ENCODE data around the gene GNPTG. TPM values are rescaled to one million over a fixed set of nuclear protein-coding genes. Genes with fewer than 3 reads are reported as not detected.

Gene GNPTG
- total and polyA plus RNA-seq, 2 of the 8 experiments (the other 6 are each of a cell fraction or from before 2014, with no cell fraction given): 26.2 to 51.2 TPM

DNA sequence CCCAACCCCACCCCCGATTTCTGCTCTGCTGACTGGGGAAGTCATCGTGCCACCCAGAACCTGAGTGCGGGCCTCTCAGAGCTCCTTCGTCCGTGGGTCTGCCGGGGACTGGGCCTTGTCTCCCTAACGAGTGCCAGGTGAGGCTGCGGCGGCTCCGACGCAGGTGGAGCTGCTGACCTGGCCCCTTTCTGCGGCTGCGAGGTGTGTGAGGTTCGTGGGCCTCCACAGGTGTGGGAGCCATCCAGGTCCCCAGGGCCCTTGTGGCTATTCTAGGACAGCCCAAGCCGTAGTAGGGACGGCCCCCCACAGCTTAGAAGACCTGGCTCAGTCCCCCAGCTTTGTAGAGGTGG, 39.3 kb upstream of the GNPTG start (continued):
- TF ChIP-seq CHD2 (IDR thresholded peaks at IDR 0.05; ENCODE audit: low read length) (no peak), CBX5 (IDR thresholded peaks at IDR 0.05; ENCODE audit: low read depth, low read length) (no peak), GABPA (IDR thresholded peaks at IDR 0.05; ENCODE audit: borderline replicate concordance, insufficient read depth, low read length) (no peak), BACH1 (IDR thresholded peaks at IDR 0.05; ENCODE audit: low read length) (no peak)
